IMR-90 (cell line): Measurements from ENCODE around the gene SNAPC1. TPM values are rescaled to one million over a fixed set of nuclear protein-coding genes. Genes with fewer than 3 reads are reported as not detected.

Experiments
- ATAC-seq: fragments of 200-7000 bp; cut with Tn5 transposase; 2 replicates; pipeline ENCODE4 v1.9.1; 2020; ENCODE audit warnings: low read depth, mild to moderate bottlenecking, moderate library complexity
- BruUV-seq: library from RNA; stranded (reverse); fragments of 400-500 nt; replicated peaks from 2 replicates; lab custom pipeline; 2021; lab: Mats Ljungman, UMichigan
- CTCF ChIA-PET: fragments of 300-600 bp; formaldehyde crosslinking; extraction: SDS; loops from one replicate; lab custom pipeline; 2021; ENCODE audit warnings: antibody characterized with exemption; lab: Yijun Ruan, JAX
- POLR2A ChIA-PET: fragments of 300-600 bp; sonication (Branson Sonifier 250); formaldehyde crosslinking; loops from one replicate; lab custom pipeline; 2022; ENCODE audit warnings: antibody characterized with exemption; ENCODE audit not compliant: unreplicated experiment; lab: Charles Lee
- DNase-seq: peaks from one replicate; pipeline ENCODE4 v3.0.0; 2013
- H2AFZ ChIP-seq: replicated peaks from 2 replicates; pipeline ENCODE3; 2013; ENCODE audit warnings: low read length, mild to moderate bottlenecking; ENCODE audit not compliant: poor library complexity
- H2AK5ac ChIP-seq: 2 replicates; pipeline ENCODE4 v1.6.1; 2013; ENCODE audit warnings: low read depth, low read length, inconsistent platforms
- H2AK9ac ChIP-seq: replicated peaks from 2 replicates; pipeline ENCODE3; 2013; ENCODE audit warnings: mild to moderate bottlenecking, low read depth, low read length, moderate library complexity; ENCODE audit not compliant: poor library complexity
- H2BK120ac ChIP-seq: 2 replicates; pipeline ENCODE4 v1.6.1; 2013; ENCODE audit warnings: low read depth, low read length, inconsistent platforms
- H2BK15ac ChIP-seq: 3 replicates; pipeline ENCODE4 v1.6.1; 2013; ENCODE audit warnings: low read depth, low read length, inconsistent platforms
- H2BK20ac ChIP-seq: 2 replicates; pipeline ENCODE4 v1.6.1; 2013; ENCODE audit warnings: low read depth, mild to moderate bottlenecking, inconsistent platforms, low read length, moderate library complexity
- H2BK5ac ChIP-seq: 2 replicates; pipeline ENCODE4 v1.6.1; 2013; ENCODE audit warnings: mild to moderate bottlenecking, low read depth, low read length, inconsistent platforms; ENCODE audit not compliant: poor library complexity, severe bottlenecking
- H3K14ac ChIP-seq: replicated peaks from 2 replicates; pipeline ENCODE4 v1.6.1; 2013; ENCODE audit warnings: low read depth, low read length, inconsistent platforms
- H3K18ac ChIP-seq: 2 replicates; pipeline ENCODE4 v1.6.1; 2013; ENCODE audit warnings: low read depth, low read length, control low read depth
- H3K23ac ChIP-seq: 2 replicates; pipeline ENCODE4 v1.6.1; 2013; ENCODE audit warnings: low read depth, low read length, inconsistent platforms
- H3K27ac ChIP-seq: 2 replicates; pipeline ENCODE4 v1.5.1; 2013; ENCODE audit warnings: mild to moderate bottlenecking, control low read depth, low read length; ENCODE audit not compliant: insufficient read depth
- H3K27me3 ChIP-seq: 2 replicates; pipeline ENCODE4 v1.6.1; 2013; ENCODE audit warnings: low read length; ENCODE audit not compliant: control insufficient read depth, insufficient read depth
- H3K36me3 ChIP-seq: 2 replicates; pipeline ENCODE4 v1.6.1; 2013; ENCODE audit warnings: low read length, mixed read lengths; ENCODE audit not compliant: control insufficient read depth, insufficient read depth
- H3K4ac ChIP-seq: 2 replicates; pipeline ENCODE4 v1.6.1; 2013; ENCODE audit warnings: low read depth, low read length, inconsistent platforms
- H3K4me1 ChIP-seq: 2 replicates; pipeline ENCODE4 v1.6.1; 2013; ENCODE audit warnings: low read length, mixed read lengths; ENCODE audit not compliant: control insufficient read depth, insufficient read depth
- H3K4me2 ChIP-seq: 2 replicates; pipeline ENCODE4 v1.6.1; 2013; ENCODE audit warnings: low read depth, mild to moderate bottlenecking, control low read depth, low read length, moderate library complexity
- H3K4me3 ChIP-seq: 2 replicates; pipeline ENCODE4 v1.5.1; 2013; ENCODE audit warnings: low read depth, mild to moderate bottlenecking, control low read depth, low read length, moderate library complexity; ENCODE audit not compliant: insufficient read depth
- H3K56ac ChIP-seq: 2 replicates; pipeline ENCODE4 v1.6.1; 2013; ENCODE audit warnings: low read length, inconsistent platforms; ENCODE audit not compliant: insufficient read depth; ENCODE audit errors: extremely low read depth
- H3K79me1 ChIP-seq, 2 experiments: 2 replicates each; pipeline ENCODE4 v1.6.1; 2013; ENCODE audit warnings: low read length in 2 of 2, inconsistent platforms in 1 of 2, low read depth in 1 of 2
- H3K9ac ChIP-seq: 2 replicates; pipeline ENCODE4 v1.6.1; 2013; ENCODE audit warnings: low read depth, low read length, control low read depth
- H3K9me1 ChIP-seq: 2 replicates; pipeline ENCODE4 v1.6.1; 2013; ENCODE audit warnings: low read length, inconsistent platforms; ENCODE audit not compliant: insufficient read depth
- H3K9me3 ChIP-seq: 2 replicates; pipeline ENCODE4 v1.6.1; 2013; ENCODE audit warnings: low read length; ENCODE audit not compliant: control insufficient read depth, insufficient read depth
- H4K20me1 ChIP-seq: 2 replicates; pipeline ENCODE4 v1.6.1; 2013; ENCODE audit warnings: low read length, inconsistent platforms; ENCODE audit not compliant: insufficient read depth
- H4K5ac ChIP-seq: 2 replicates; pipeline ENCODE4 v1.6.1; 2013; ENCODE audit warnings: mild to moderate bottlenecking, low read depth, low read length, control low read depth
- H4K8ac ChIP-seq, 2 experiments: 2 replicates each; pipeline ENCODE4 v1.6.1; 2013; ENCODE audit warnings: low read depth in 2 of 2, low read length in 2 of 2, control low read depth in 1 of 2, inconsistent platforms in 1 of 2
- H4K91ac ChIP-seq: 2 replicates; pipeline ENCODE4 v1.6.1; 2013; ENCODE audit warnings: low read depth, low read length, inconsistent platforms; ENCODE audit not compliant: insufficient read depth
- MAZ ChIP-seq: IDR thresholded peaks from 2 replicates; pipeline ENCODE4 v1.6.1; 2012; ENCODE audit warnings: low read depth, mild to moderate bottlenecking, low read length, improper control_type of control experiment, moderate library complexity, borderline replicate concordance
- RCOR1 ChIP-seq: IDR thresholded peaks from 2 replicates; pipeline ENCODE4 v1.6.1; 2012; ENCODE audit warnings: mild to moderate bottlenecking, low read length, improper control_type of control experiment; ENCODE audit not compliant: insufficient replicate concordance
- USF2 ChIP-seq: fragments of 150-350 bp; IDR thresholded peaks from 2 replicates; pipeline ENCODE4 v1.6.1; 2017; ENCODE audit warnings: mild to moderate bottlenecking, antibody characterized with exemption, low read length, low read depth
- WGBS, 2 experiments: methylation state at CpG; one replicate each; pipeline versions ENCODE4 v1.1.5 to v1.1.7; 2013; ENCODE audit warnings: missing lambda C conversion rate in 2 of 2; ENCODE audit not compliant: insufficient read length in 1 of 2; ENCODE audit errors: extremely low coverage in 2 of 2; 5-methylcytosine and 5-hydroxymethylcytosine counted together
- dilution Hi-C: fragments of 300-500 bp; cut with HindIII; formaldehyde crosslinking; loops from one replicate; pipeline ENCODE4 v1.14.3; 2018; ENCODE audit warnings: low sequenced_read_pairs; ENCODE audit not compliant: unreplicated experiment
- in situ Hi-C: fragments of 300-500 bp; cut with MboI; formaldehyde crosslinking; loops from 3 replicates; pipeline ENCODE4 v1.14.3; 2019; ENCODE audit warnings: low sequenced_read_pairs, inconsistent platforms, mixed read lengths
- intact Hi-C: fragments of 100-400 bp; cut with micrococcal nuclease; formaldehyde crosslinking; loops from 2 replicates; pipeline ENCODE4 v1.10.0; 2022
- polyA plus RNA-seq, 3 experiments: library from polyadenylated mRNA; depleted of rRNA; stranded (reverse); fragments of >200 nt; gene quantifications; 2 replicates each; pipeline ENCODE4 v1.2.3, GENCODE V29; 2012; ENCODE audit warnings: low replicate concordance in 1 of 3
- total RNA-seq: library from RNA; depleted of rRNA; stranded (reverse); fragments of >200 nt; gene quantifications from 2 replicates; pipeline ENCODE4 v1.2.3, GENCODE V29; 2012

Gene SNAPC1
- total and polyA plus RNA-seq, 2 of the 4 experiments (the other 2 are of a cell fraction): 7.7 to 9.3 TPM

GRCh38 chr14:61750708-61751474 is 11.3 kb upstream of the SNAPC1 start:
- Histone ChIP-seq H2BK120ac (peak overlapping the region; percentile 12; the same call in 1 of the 2 replicates), H2AK9ac (peak overlapping the region; percentile 21), H2AK5ac (no peak overlapping the region), H3K23ac (no peak overlapping the region), H3K9ac (peak overlapping the region; percentile 76; the same call in 1 of the 2 replicates), H2BK15ac (no peak overlapping the region), H4K91ac (peak overlapping the region; percentile 68; the same call in 1 of the 2 replicates), H3K27ac (peak overlapping the region; percentile 88), H3K79me1 (peaks cover 3 to 7% of the 10 kb centered on the region in 2 experiments; a peak in 3 of 4 replicates), H2BK20ac (no peak overlapping the region), H3K4me2 (peak overlapping the region; percentile 80), H3K4me1 (peaks cover 13% of the 10 kb centered on the region), H2BK5ac (peak overlapping the region; percentile 79), H2AFZ (peak overlapping the region; percentile 91), H4K5ac (peak overlapping the region; percentile 89), H3K18ac (peak overlapping the region; percentile 39; the same call in 1 of the 2 replicates), H3K14ac (peak overlapping the region; percentile 51), H3K27me3 (no peaks in the 10 kb centered on the region), H4K20me1 (peaks cover 9% of the 10 kb centered on the region; the same call in 1 of the 2 replicates), H3K9me3 (peaks cover 4% of the 10 kb centered on the region), H3K4me3 (peak overlapping the region; percentile 86; the same call in 1 of the 2 replicates), H3K9me1 (peaks cover 2% of the 10 kb centered on the region; the same call in 1 of the 2 replicates), H3K4ac (peak overlapping the region; percentile 39), H3K56ac (no peak overlapping the region), H3K36me3 (peaks cover 23% of the 10 kb centered on the region), H4K8ac (peak overlapping the region; percentile 60 to 70)
- 17% methylated on average over 39 of the region's 54 CpGs; no CpG with 5 or more reads in 1 of the 2 experiments for WGBS, 2 experiments
- no TSS peak for BruUV-seq
- DNase-seq (peak; percentile 59), ATAC-seq (peak; percentile 61)
- POLR2A ChIA-PET: interaction anchor here (0.6 to 1.0 kb wide), 2 partner anchors 12 to 142 kb away, joined by 4 to 5 read pairs; no protein-coding TSS in a partner anchor
- CTCF ChIA-PET: interaction anchor here (0.7 to 1.6 kb wide), 2 partner anchors 14 to 1530 kb away, joined by 3 read pairs; no protein-coding TSS in a partner anchor
- TF ChIP-seq MAZ (peak; percentile 34; the same call in 1 of the 2 replicates), RCOR1 (peak; percentile 30), USF2 (no peak)
- intact Hi-C loops (loop anchor here (2.0 to 5.0 kb wide), 2 partner anchors 189 to 284 kb away; no protein-coding TSS in a partner anchor), dilution Hi-C loops (no loop called here), in situ Hi-C loops (no loop called here)
